PFSK-1 (cell line): ENCODE measurements around the gene NDUFS7.
A peak's percentile ranks its signal among the peaks of the same experiment; 100 is the strongest.

Source experiments
- FOXP2 ChIP-seq: optimal IDR thresholded peaks from 2 replicates; pipeline ENCODE3; 2011; ENCODE audit warnings: borderline replicate concordance, control low read depth, inconsistent platforms; ENCODE audit not compliant: insufficient read depth; ENCODE audit errors: extremely low read length, extremely low read depth
- POLR2AphosphoS5 ChIP-seq: IDR thresholded peaks from 2 replicates; pipeline ENCODE4 v1.6.1; 2012; ENCODE audit warnings: low read depth, mild to moderate bottlenecking, control low read depth, low read length, moderate library complexity
- REST ChIP-seq, 2 experiments: IDR thresholded peaks; 2 replicates each; pipeline versions ENCODE4 v1.6.1 to v1.8.0; 2011 to 2012; ENCODE audit warnings: low read depth in 2 of 2, low read length in 2 of 2, control low read depth in 1 of 2, inconsistent platforms in 1 of 2, mild to moderate bottlenecking in 1 of 2, moderate library complexity in 1 of 2; ENCODE audit not compliant: insufficient read depth in 1 of 2
- SIN3A ChIP-seq: IDR thresholded peaks from 2 replicates; pipeline ENCODE4 v1.6.1; 2012; ENCODE audit warnings: mild to moderate bottlenecking, low read length, moderate library complexity, borderline replicate concordance; ENCODE audit not compliant: insufficient read depth
- TAF1 ChIP-seq: IDR thresholded peaks from 2 replicates; pipeline ENCODE4 v1.6.1; 2012; ENCODE audit warnings: low read length, control low read depth, borderline replicate concordance; ENCODE audit not compliant: insufficient read depth

The NDUFS7 gene

DNA sequence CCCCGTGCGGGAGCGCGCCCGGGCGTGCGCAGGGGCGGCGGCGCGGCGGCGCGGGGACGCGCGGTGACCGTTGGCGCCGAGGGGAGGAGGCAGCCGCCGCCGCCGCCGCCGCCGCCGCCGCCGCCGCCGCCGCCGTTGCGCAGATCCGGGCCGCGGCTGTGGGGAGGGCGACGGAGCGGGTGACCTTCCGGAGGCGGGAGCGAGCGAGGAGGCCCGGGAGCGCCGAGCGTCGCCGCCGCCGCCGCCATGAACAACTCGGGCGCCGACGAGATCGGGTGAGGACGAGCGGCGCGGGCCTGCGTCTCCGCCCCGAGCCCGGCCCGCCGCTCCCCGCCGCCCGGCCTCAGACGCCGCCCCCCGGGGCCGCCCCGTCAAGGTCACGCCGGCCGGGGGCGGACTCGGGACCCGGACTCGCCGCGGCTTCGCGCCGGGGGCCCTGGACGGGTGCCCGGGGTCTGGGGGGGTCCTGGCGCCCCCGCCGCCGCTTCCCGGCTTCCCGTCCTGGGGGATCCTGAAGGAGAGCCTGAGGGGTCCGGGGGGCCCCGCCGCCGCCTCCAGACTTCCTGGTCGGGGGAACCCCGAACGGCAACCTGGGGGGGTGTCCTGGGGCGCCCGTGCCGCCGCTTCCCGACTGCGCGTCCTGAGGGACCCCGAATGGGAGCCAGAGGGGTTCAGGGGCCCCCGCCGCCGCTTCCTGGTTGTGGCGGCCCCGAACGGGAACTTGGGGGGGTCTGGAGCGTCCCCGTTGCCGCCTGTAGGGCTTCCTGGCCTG lies 24.0 kb downstream of the NDUFS7 start, which contains the start of gene DAZAP1:
Gene DAZAP1, plus strand, starts transcription at position 59 of the 772 bp plus-strand sequence. Its CDS starts 188 bp downstream, at position 247.
- TF ChIP-seq POLR2AphosphoS5 (no peak), TAF1 (no peak; the same call in 1 of the 2 replicates), FOXP2 (no peak), SIN3A (no peak), REST (IDR thresholded peaks at IDR 0.05; ENCODE audit: insufficient read depth in 1 of 2, low read depth in 2 of 2, low read length in 2 of 2) (no peak)

- TF ChIP-seq TAF1 (no peak), SIN3A (peak; percentile 80; the same call in 1 of the 2 replicates), POLR2AphosphoS5 (no peak), FOXP2 (no peak), REST (IDR thresholded peaks at IDR 0.05; ENCODE audit: insufficient read depth in 1 of 2, low read depth in 2 of 2, low read length in 2 of 2) (0 out of 4 replicates have a peak, but pooled peaks of 1 of the 2 experiments have one; percentile 29)
Observed at GRCh38 chr19:1408300-1409203, 24.8 kb downstream of the NDUFS7 start.

DNA sequence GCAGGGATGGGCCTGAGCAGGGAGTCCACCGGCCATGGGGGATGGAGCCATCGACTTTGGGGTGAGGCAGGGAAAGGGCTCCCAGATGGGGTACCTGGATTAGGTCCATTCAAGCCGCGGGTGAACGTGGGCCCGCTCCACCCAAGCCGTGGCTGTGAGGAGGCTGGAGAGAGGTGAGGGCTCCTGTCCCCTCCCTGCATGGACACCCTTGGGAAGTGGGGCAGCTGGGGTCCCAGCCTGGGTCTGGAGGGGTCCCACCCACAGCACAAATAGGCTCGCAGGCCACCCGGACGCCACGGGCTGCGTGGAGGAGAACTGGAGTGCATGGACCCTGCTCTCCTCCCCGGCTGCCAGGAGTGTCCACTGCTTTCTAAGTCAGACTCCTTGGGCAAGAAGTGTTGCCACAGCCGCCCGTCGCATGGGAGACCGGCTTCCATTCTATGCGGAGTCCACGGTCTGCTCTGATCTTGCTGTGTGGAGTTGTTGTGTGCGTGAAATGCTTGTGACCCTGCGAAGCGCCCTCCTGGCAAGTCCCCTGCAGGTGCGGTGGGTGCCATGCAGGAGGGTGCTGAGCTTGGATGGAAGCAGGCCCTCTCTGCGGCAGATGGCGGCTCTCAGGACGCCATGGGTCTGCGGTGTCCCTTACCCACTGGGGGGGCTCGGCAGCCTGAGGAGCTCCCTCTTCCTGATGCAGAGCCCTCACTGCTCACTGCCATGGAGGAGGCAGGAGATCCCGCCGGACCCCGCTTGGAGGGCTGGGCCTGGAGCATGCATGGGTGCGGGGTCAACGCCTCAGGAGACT lies 25.7 kb downstream of the NDUFS7 start:
- no peak for TF ChIP-seq SIN3A
- TF ChIP-seq TAF1: no peak
- TF ChIP-seq POLR2AphosphoS5: no peak
- TF ChIP-seq REST (IDR thresholded peaks at IDR 0.05; ENCODE audit: insufficient read depth in 1 of 2, low read depth in 2 of 2, low read length in 2 of 2): no peak
- TF ChIP-seq FOXP2: no peak

- TF ChIP-seq POLR2AphosphoS5 (no peak), FOXP2 (no peak), REST (IDR thresholded peaks at IDR 0.05; ENCODE audit: insufficient read depth in 1 of 2, low read depth in 2 of 2, low read length in 2 of 2) (no peak), TAF1 (no peak), SIN3A (no peak)
Observed at GRCh38 chr19:1410136-1410786, 26.6 kb downstream of the NDUFS7 start.
